GM18507 (cell line): ENCODE results near the gene MINAR1.
"Not testable (repeated sequence)": the region's sequence is repeated elsewhere in the genome, so short reads cannot be mapped to it uniquely, and the experiment has no call there.

Source experiments
- DNase-seq: peaks from one replicate; pipeline ENCODE4 v3.0.0; 2011; ENCODE audit warnings: low read depth; ENCODE audit not compliant: insufficient read length; ENCODE audit errors: extremely low spot score
- FAIRE-seq: peaks from 2 replicates; lab custom pipeline; 2011; peaks lifted over from hg19 to GRCh38; lab: Jason Lieb, UNC

MINAR1 gene, protein sequence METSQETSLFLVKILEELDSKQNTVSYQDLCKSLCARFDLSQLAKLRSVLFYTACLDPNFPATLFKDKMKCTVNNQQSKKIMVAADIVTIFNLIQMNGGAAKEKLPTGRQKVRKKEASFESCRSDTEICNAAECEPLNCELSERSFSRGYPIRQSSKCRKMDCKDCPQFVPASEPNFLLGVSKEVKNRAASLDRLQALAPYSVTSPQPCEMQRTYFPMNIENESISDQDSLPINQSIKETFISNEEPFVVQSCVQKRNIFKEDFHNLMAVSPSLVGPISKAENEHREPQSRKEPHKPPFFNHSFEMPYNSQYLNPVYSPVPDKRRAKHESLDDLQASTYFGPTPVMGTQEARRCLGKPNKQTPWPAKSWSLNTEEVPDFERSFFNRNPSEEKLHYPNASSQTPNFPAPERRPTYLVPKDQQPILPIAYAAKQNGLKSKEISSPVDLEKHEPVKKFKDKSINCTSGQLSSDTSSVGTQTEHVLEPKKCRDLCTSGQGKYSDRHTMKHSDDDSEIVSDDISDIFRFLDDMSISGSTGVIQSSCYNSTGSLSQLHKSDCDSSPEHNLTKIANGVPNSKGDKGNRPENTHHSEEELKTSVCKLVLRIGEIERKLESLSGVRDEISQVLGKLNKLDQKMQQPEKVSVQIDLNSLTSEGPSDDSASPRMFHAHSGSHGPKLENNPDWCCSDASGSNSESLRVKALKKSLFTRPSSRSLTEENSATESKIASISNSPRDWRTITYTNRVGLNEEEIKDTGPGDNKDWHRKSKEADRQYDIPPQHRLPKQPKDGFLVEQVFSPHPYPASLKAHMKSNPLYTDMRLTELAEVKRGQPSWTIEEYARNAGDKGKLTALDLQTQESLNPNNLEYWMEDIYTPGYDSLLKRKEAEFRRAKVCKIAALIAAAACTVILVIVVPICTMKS

DNA sequence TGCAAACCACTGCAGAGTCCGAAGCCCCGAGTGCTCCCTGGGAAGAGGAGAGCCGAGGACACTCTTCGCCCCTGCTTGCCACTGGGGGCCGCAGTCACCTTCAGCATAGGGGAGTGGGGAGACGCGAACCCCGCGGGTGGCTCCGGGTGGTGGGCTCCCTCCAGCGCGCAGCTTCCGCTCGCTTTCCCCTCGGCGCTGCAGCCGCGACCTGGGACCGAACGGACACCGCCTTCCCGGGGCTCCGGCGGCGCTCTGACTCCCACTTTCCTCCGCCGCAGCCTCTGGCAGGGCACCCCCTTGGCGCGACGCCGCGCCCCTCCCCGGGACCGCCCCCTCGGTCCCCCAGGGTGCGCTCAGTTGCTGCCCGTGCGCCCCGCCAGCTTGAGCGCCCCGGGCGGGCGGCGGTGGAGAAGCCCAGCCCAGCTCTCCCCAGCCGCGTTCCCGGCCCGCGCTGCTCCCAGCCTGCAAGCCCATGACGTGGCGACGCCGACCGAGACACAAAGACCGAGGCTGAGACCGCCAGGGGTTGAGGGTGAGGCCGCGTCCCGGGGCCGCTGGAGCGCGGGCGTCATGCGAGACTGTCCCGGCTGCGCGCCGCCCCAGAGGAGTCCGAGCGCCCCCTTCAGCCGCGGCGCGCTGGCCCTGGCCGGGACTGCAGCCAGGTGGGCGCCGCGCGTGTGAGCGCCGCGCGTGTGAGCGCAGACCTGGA is at the start of gene MINAR1:
MINAR1 (plus strand) TSS at position 701 of the 709 bp plus-strand sequence. CDS start 23,812 bp downstream, outside the sequence.
- FAIRE-seq (no peak), DNase-seq (no peak)

GRCh38 chr15:79394231-79394630 is 37.9 kb upstream of the MINAR1 start:
- no peak for DNase-seq

GRCh38 chr15:79396850-79397249 is 35.3 kb upstream of the MINAR1 start:
- DNase-seq (no peak), FAIRE-seq (no peak)

More at GRCh38 chr15:79394231-79394630, 37.9 kb upstream of the MINAR1 start:
- FAIRE-seq, result no peak

DNA sequence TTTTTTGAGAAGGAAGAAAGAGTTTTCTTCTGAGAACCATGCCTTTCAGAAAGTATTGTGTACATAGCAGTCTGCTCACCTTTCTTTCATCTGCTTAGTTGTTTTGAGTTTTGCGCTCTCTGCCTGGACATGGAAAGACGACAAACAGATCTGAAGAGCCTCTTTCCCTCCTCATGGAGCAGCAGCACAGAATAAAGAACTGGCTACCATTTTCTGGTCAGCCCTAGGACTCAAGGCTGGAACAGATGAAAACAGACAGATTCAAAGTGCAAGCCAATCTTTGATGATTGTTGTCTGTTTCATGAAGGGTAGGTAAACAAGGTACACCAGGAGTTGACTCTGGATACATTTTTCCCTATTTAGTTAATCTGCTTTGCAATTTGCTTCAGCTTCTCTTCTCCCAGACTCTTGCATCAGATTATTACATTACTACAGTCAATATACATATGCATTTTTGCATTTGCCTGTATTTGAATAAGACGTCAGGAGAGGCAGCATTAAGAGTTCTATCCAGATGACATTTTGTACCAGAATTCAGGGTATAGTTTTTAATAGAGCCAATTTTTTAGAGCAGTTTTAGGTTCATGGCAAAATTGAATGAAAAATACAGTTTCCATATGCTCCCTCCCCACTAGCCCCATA is 34.7 kb upstream of the MINAR1 start:
- FAIRE-seq (no peak), DNase-seq (no peak)

- FAIRE-seq (no peak), DNase-seq (no peak)
Measured at GRCh38 chr15:79399606-79400005, 32.5 kb upstream of the MINAR1 start.

DNA sequence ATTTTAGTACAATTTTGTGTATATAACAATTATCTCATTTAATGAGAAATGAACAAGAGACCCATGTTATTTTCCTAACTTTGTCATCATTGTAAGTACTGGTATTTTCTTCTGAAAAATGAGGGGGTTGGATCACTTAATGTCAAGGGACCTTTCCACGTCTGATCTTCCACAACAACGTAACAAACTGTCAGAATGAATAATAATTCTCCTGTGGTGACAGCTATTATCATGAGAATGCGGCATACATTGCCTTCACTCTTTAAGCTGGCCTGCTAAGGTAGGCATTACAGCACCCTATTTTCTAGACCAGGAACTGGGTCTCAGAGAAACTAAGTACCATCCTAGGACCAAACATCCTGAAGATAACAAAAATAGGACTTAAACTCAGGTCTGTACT is 31.5 kb upstream of the MINAR1 start:
- FAIRE-seq, result no peak
- no peak for DNase-seq

DNA sequence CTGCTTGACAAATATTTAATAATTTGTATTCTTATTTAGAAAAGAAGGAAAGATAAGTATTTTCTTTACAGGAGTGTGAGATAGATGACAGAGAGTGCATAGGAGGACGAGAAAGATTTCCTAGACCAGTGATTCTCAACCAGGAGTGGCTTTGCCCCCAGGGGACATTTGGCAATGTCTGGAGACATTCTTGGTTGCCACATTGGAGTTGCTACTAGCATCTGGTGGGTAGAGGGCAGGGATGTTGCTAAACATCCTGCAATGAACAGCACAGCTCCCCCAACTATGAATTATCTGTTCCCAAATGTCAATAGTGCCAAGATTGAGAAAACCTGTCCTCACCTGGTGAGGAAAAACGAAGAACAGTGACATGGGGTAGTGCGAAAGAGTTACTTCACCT is 30.8 kb upstream of the MINAR1 start:
- DNase-seq, result no peak
- FAIRE-seq, result no peak

GRCh38 chr15:79402136-79402535 is 30.0 kb upstream of the MINAR1 start:
- DNase-seq (no peak), FAIRE-seq (no peak)

- DNase-seq (no peak), FAIRE-seq (no peak)
Measured at GRCh38 chr15:79403501-79403900, 28.6 kb upstream of the MINAR1 start.

GRCh38 chr15:79406210-79406609 is 25.9 kb upstream of the MINAR1 start:
- DNase-seq, result no peak
- no peak for FAIRE-seq

DNA sequence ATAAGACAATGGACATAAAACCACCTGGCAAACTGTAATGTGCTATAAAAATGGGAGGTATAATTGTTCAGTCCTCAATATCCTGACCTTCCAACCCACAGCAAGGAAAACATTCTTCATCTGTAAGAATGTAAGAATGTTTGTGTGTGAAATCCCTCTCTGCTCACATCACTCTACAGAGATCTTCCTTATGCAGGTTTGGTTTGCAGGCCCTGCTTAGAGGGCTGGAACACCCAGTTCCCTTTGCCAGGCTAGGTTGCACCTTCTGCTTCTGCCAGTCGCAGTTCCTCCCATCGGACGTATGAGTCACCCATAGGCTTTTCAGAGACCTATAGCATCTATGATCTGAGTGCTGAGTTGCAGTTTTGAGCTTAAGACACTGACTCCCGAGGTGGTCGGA is 24.1 kb upstream of the MINAR1 start:
- DNase-seq, result no peak
- no peak for FAIRE-seq

- no peak for FAIRE-seq
Measured at GRCh38 chr15:79410237-79410636, 21.9 kb upstream of the MINAR1 start.

GRCh38 chr15:79412010-79412409 is 20.1 kb upstream of the MINAR1 start:
- FAIRE-seq, result no peak
- DNase-seq, result no peak

More at GRCh38 chr15:79410237-79410636, 21.9 kb upstream of the MINAR1 start:
- DNase-seq, result no peak

DNA sequence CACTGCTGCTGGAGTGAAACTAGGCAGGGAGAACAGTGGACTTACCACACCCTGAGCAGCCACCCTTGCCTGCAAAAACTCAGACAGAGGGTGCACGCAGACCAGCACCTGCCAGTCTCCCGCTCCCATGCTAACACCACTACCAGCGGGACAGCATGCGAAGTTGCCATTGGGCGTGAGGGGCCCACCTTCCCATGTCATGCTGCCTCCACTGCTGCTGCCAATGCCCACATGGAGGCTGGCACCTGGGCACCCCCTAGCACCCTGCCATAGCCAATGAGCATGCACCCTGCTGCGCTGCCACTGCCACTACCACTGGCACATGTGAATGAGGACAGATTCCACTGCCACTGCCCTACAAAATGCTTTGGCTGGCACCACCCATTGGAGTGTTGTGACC is 19.7 kb upstream of the MINAR1 start:
- FAIRE-seq, result no peak
- no peak for DNase-seq

DNA sequence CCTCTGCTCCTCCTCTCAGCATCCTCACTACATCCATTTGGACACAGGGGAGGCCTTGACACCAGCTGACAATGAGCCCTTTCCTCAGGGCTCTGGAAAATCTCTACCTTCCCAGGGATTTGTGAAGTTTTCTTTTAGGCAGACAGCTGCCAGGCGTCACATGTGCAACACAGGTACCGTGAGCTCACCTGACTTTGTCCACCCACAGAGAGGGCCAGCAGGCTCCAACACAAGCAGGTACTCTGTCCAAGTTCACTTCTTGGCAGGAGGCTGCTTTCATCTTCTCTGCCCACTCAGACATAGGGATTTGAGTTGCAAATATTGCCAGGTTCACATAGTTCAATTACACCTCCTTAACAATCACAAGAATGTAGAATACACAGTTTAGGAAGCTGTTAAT is 15.3 kb upstream of the MINAR1 start:
- FAIRE-seq, result no peak
- no peak for DNase-seq

- DNase-seq (no peak), FAIRE-seq (no peak)
Measured at GRCh38 chr15:79418693-79419279, 13.3 kb upstream of the MINAR1 start.

DNA sequence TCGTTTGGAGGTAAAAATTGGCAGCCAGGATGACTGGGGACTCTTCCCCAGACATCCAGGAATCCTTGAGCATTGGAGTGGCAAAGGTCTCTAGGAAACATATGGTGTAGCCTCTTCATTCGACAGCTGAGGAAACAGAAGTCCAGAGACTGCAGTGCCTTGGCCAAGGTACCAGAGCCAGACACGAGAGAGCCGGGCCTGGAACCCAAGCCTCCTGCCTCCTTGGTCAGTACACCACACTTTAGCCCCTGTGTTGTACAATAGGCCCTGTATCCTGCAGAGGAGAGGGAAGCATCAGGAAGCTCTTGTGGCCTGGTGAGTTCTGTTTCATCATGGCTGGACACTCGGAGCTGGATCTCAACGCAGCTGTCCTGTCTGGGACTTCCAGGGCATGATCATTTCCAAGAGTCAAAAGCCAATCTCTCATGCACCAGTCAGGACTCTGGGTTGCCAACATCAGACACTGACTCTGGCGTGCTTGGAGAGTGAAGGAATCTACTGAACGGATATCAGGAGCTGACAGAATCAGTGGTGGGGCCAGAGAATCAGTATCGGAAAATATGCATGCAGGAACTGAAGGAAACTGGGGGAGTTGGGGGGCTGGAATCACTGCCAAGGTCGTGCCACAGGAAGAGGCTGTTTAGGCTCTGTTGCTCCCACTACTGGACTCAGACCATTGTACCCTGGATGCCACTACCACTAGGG is 6.4 kb upstream of the MINAR1 start:
- FAIRE-seq (no peak), DNase-seq (no peak)

GRCh38 chr15:79426899-79427298 is 5.2 kb upstream of the MINAR1 start:
- not testable (repeated sequence) for DNase-seq, FAIRE-seq
